ENCODE measurements around the gene MKX. TPM values are rescaled to one million over a fixed set of nuclear protein-coding genes. Genes with fewer than 3 reads are reported as not detected.

The MKX gene
- polyA plus RNA-seq, 2 of the 4 experiments (the other 2 are of a cell fraction): 0.03 TPM; not detected in 1

- TF ChIP-seq, protein P1, sequence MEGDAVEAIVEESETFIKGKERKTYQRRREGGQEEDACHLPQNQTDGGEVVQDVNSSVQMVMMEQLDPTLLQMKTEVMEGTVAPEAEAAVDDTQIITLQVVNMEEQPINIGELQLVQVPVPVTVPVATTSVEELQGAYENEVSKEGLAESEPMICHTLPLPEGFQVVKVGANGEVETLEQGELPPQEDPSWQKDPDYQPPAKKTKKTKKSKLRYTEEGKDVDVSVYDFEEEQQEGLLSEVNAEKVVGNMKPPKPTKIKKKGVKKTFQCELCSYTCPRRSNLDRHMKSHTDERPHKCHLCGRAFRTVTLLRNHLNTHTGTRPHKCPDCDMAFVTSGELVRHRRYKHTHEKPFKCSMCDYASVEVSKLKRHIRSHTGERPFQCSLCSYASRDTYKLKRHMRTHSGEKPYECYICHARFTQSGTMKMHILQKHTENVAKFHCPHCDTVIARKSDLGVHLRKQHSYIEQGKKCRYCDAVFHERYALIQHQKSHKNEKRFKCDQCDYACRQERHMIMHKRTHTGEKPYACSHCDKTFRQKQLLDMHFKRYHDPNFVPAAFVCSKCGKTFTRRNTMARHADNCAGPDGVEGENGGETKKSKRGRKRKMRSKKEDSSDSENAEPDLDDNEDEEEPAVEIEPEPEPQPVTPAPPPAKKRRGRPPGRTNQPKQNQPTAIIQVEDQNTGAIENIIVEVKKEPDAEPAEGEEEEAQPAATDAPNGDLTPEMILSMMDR (IDR thresholded peaks at IDR 0.05): no peak
- TF ChIP-seq FOXS1 (CRISPR knock-in tag; IDR thresholded peaks at IDR 0.05): no peak
- no peak for TF ChIP-seq SREBF2 (IDR thresholded peaks at IDR 0.05)
Observed at GRCh38 chr10:27709304-27709703, 36.3 kb downstream of the MKX start (continued).

GRCh38 chr10:27701938-27702537 is 43.6 kb downstream of the MKX start:
- Histone ChIP-seq H3K4me1 (no peaks in the 10 kb centered on the region), H3K9me3 (no peaks in the 10 kb centered on the region), H3K27ac (no peak overlapping the region), H3K4me2 (no peak overlapping the region), H3K4me3 (no peak overlapping the region)
- ChIA-PET POLR2A (no interaction called here), CTCF (interaction anchor here (1.1 kb wide), 1 partner anchor 11 kb away, joined by 3 read pairs; no protein-coding TSS in a partner anchor)
- TF ChIP-seq ELK1 (IDR thresholded peaks at IDR 0.05; ENCODE audit: low read depth, low read length): no peak
- TF ChIP-seq, protein P2, sequence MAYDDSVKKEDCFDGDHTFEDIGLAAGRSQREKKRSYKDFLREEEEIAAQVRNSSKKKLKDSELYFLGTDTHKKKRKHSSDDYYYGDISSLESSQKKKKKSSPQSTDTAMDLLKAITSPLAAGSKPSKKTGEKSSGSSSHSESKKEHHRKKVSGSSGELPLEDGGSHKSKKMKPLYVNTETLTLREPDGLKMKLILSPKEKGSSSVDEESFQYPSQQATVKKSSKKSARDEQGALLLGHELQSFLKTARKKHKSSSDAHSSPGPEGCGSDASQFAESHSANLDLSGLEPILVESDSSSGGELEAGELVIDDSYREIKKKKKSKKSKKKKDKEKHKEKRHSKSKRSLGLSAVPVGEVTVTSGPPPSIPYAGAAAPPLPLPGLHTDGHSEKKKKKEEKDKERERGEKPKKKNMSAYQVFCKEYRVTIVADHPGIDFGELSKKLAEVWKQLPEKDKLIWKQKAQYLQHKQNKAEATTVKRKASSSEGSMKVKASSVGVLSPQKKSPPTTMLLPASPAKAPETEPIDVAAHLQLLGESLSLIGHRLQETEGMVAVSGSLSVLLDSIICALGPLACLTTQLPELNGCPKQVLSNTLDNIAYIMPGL (CRISPR knock-in tag; IDR thresholded peaks at IDR 0.05; ENCODE audit: borderline replicate concordance): no peak
- FAIRE-seq (no peak), DNase-seq (ENCODE audit: low read depth in 1 of 2, low spot score in 1 of 2) (no peak), ATAC-seq (no peak)
- WGBS (ENCODE audit: missing lambda C conversion rate): 14% methylated on average over 3 of the region's 3 CpGs

DNA sequence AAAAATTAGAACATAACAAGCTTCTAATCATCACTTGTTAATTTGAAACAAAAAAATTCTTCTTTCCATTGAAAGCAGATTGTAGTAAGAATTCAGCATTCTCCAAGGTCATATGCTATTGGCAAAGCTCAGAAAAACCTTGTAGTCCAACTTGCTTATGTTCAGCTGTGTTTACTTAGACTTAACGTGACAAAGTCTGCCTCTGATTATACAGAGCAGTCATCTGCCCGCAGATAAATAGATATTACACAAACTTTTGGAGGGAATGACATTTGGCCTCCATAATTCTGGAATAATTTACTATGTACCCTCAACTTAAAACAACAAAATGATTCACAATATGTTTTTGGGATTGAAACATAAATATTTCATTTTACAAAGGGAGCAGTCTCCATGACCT is 45.8 kb downstream of the MKX start:
- H3K27ac ChIP-seq: no peak overlapping the region
- POLR2A ChIA-PET: no interaction called here
- DNase-seq (ENCODE audit: low read depth in 1 of 2, low spot score in 1 of 2): no peak
- CTCF ChIA-PET: interaction anchor here (1.2 kb wide), 1 partner anchor 12 kb away, joined by 3 read pairs; no protein-coding TSS in a partner anchor
- ATAC-seq: no peak
- no peak overlapping the region for H3K4me3 ChIP-seq
- no peaks in the 10 kb centered on the region for H3K4me1 ChIP-seq
- no peaks in the 10 kb centered on the region for H3K9me3 ChIP-seq
- no peak for FAIRE-seq
- 1% methylated on average over 2 of the region's 2 CpGs for WGBS (ENCODE audit: missing lambda C conversion rate)
- H3K4me2 ChIP-seq: no peak overlapping the region
- no peak for TF ChIP-seq FOSB (CRISPR knock-in tag; IDR thresholded peaks at IDR 0.05)
- no peak for TF ChIP-seq RNF2 (IDR thresholded peaks at IDR 0.05; ENCODE audit: borderline replicate concordance, low read depth)
- no peak for TF ChIP-seq TP53 (CRISPR knock-in tag; IDR thresholded peaks at IDR 0.05)
- no peak for TF ChIP-seq USF2 (IDR thresholded peaks at IDR 0.05)
- no peak for TF ChIP-seq ZSCAN20 (CRISPR knock-in tag; IDR thresholded peaks at IDR 0.05)
- TF ChIP-seq HEYL (CRISPR knock-in tag; IDR thresholded peaks at IDR 0.05): no peak
- TF ChIP-seq FOXS1 (CRISPR knock-in tag; IDR thresholded peaks at IDR 0.05): no peak

- ATAC-seq (no peak), DNase-seq (ENCODE audit: low read depth in 1 of 2, low spot score in 1 of 2) (no peak), FAIRE-seq (no peak)
- H3K4me3 ChIP-seq: no peak overlapping the region
- CTCF ChIA-PET: interaction anchor here (1.2 kb wide), 1 partner anchor 11 kb away, joined by 3 read pairs; no protein-coding TSS in a partner anchor
- no peaks in the 10 kb centered on the region for H3K4me1 ChIP-seq
- H3K9me3 ChIP-seq: no peaks in the 10 kb centered on the region
- TF ChIP-seq HOXA7 (CRISPR knock-in tag; IDR thresholded peaks at IDR 0.05) (no peak), CHD2 (IDR thresholded peaks at IDR 0.05; ENCODE audit: low read length, partially characterized antibody) (no peak), EP300 (IDR thresholded peaks at IDR 0.05) (no peak), ZFP36 (IDR thresholded peaks at IDR 0.05; ENCODE audit: borderline replicate concordance, partially characterized antibody) (no peak), JUN (IDR thresholded peaks at IDR 0.05) (no peak), CBX2 (IDR thresholded peaks at IDR 0.05; ENCODE audit: borderline replicate concordance, low read depth) (no peak)
- 56% methylated on average over 2 of the region's 2 CpGs for WGBS (ENCODE audit: missing lambda C conversion rate)
- no peak overlapping the region for H3K4me2 ChIP-seq
- H3K27ac ChIP-seq: no peak overlapping the region
- POLR2A ChIA-PET: no interaction called here
Observed at GRCh38 chr10:27698961-27699360, 46.7 kb downstream of the MKX start.
